K562 (cell line): Measurements from ENCODE around the gene MFAP3L. TPM values are rescaled to one million over a fixed set of nuclear protein-coding genes. Genes with fewer than 3 reads are reported as not detected.

ENCODE experiments used
- ATAC-seq: fragments of 200-7000 bp; cut with Tn5 transposase; 3 replicates; pipeline ENCODE4 v1.9.1; 2020; ENCODE audit warnings: moderate library complexity
- BruUV-seq: library from RNA; stranded (reverse); fragments of 400-500 nt; replicated peaks from 2 replicates; lab custom pipeline; 2021; lab: Mats Ljungman, UMichigan
- CTCF ChIA-PET: fragments of 300-600 bp; formaldehyde crosslinking; extraction: SDS; loops from one replicate; lab custom pipeline; 2021; ENCODE audit warnings: low intra/inter-chr PET ratio; lab: Yijun Ruan, JAX
- POLR2A ChIA-PET: fragments of 300-600, 350-650 bp; sonication (Branson Sonifier 250); formaldehyde crosslinking; extraction: SDS; loops from one replicate; lab custom pipeline; 2021; ENCODE audit warnings: antibody characterized with exemption, inconsistent platforms; lab: Yijun Ruan, JAX
- DNase-seq, 4 experiments: peaks; one replicate each; pipeline versions ENCODE4 v3.0.0 to v3.0.0-alpha.2; 2011 to 2018; ENCODE audit warnings: low spot score in 3 of 4, mixed read lengths in 3 of 4; ENCODE audit errors: extremely low read depth in 1 of 4
- FAIRE-seq: peaks from 2 replicates; lab custom pipeline; 2011; peaks lifted over from hg19 to GRCh38; lab: Jason Lieb, UNC
- H2AFZ ChIP-seq: 2 replicates; pipeline ENCODE4 v1.6.0; 2011; ENCODE audit warnings: low read depth, low read length, control low read depth, inconsistent platforms
- H3K27ac ChIP-seq: fragments of 200-600 bp; 3 replicates; pipeline ENCODE4 v1.8.0; 2011; ENCODE audit warnings: low read depth, mild to moderate bottlenecking, control low read depth, inconsistent platforms, low read length, moderate library complexity, mixed read lengths; ENCODE audit errors: extremely low read depth
- H3K27me3 ChIP-seq, 2 experiments: fragments of 300-600 bp in 1 of 2; 2 replicates in 1 of 2; 3 replicates in 1 of 2; pipeline versions ENCODE4 v1.6.0 to v1.8.0; 2011; ENCODE audit warnings: inconsistent platforms in 2 of 2, low read length in 2 of 2, mild to moderate bottlenecking in 1 of 2, mixed read lengths in 1 of 2, moderate library complexity in 1 of 2; ENCODE audit not compliant: control insufficient read depth in 2 of 2, insufficient read depth in 2 of 2
- H3K36me3 ChIP-seq: fragments of 300-600 bp; 3 replicates; pipeline ENCODE4 v1.8.0; 2011; ENCODE audit warnings: mild to moderate bottlenecking, low read length, inconsistent platforms; ENCODE audit not compliant: control insufficient read depth, insufficient read depth
- H3K4me1 ChIP-seq, 2 experiments: fragments of 200-600 bp in 1 of 2; replicated peaks in 1 of 2; 2 replicates in 1 of 2; 3 replicates in 1 of 2; pipeline versions ENCODE4 v1.5.1 to v1.8.0; 2011; ENCODE audit warnings: inconsistent platforms in 2 of 2, low read length in 2 of 2, mild to moderate bottlenecking in 1 of 2, mixed read lengths in 1 of 2, moderate library complexity in 1 of 2; ENCODE audit not compliant: control insufficient read depth in 2 of 2, insufficient read depth in 2 of 2
- H3K4me2 ChIP-seq: 2 replicates; pipeline ENCODE4 v1.6.1; 2011; ENCODE audit warnings: low read length, control low read depth, inconsistent platforms, mixed read lengths; ENCODE audit not compliant: insufficient read depth
- H3K4me3 ChIP-seq: fragments of 200-600 bp; sonication (generic), shearing (Covaris generic); 2 replicates; pipeline ENCODE4 v1.5.1; 2016; ENCODE audit warnings: control low read depth, inconsistent platforms
- H3K79me2 ChIP-seq: fragments of 200-600 bp; 3 replicates; pipeline ENCODE4 v1.8.0; 2011; ENCODE audit warnings: low read length, inconsistent platforms; ENCODE audit not compliant: control insufficient read depth, insufficient read depth
- H3K9ac ChIP-seq, 2 experiments: 2 replicates each; pipeline versions ENCODE4 v1.6.0 to v1.6.1; 2011; ENCODE audit warnings: low read depth in 2 of 2, low read length in 2 of 2, control low read depth in 1 of 2, inconsistent platforms in 1 of 2, mild to moderate bottlenecking in 1 of 2, mixed read lengths in 1 of 2; ENCODE audit not compliant: insufficient read depth in 1 of 2
- H3K9me1 ChIP-seq: one replicate; pipeline ENCODE4 v1.6.0; 2011; ENCODE audit warnings: inconsistent platforms, mild to moderate bottlenecking, low read length, moderate library complexity; ENCODE audit not compliant: control insufficient read depth, insufficient read depth
- H3K9me3 ChIP-seq: replicated peaks from 2 replicates; pipeline ENCODE4 v1.5.1; 2011; ENCODE audit warnings: low read depth, low read length, inconsistent platforms; ENCODE audit not compliant: control insufficient read depth, insufficient read depth
- H4K20me1 ChIP-seq: replicated peaks from 2 replicates; pipeline ENCODE4 v1.6.1; 2011; ENCODE audit warnings: low read length, inconsistent platforms, mixed read lengths; ENCODE audit not compliant: control insufficient read depth, insufficient read depth
- ATF1 ChIP-seq, 2 experiments: fragments of 450-650 bp in 1 of 2; IDR thresholded peaks; 2 replicates each; pipeline ENCODE4 v1.6.1; 2016; ENCODE audit warnings: missing compliant biosample characterization in 1 of 2, missing genetic modification characterization in 1 of 2
- BHLHE40 ChIP-seq: IDR thresholded peaks from 2 replicates; pipeline ENCODE4 v1.6.1; 2011; ENCODE audit warnings: low read length, improper control_type of control experiment
- DDX20 ChIP-seq: fragments of 450-650 bp; IDR thresholded peaks from 2 replicates; pipeline ENCODE4 v1.6.1; 2016; ENCODE audit warnings: missing genetic modification characterization, low read depth, mild to moderate bottlenecking, missing compliant biosample characterization, moderate library complexity
- DIDO1 ChIP-seq: fragments of 450-650 bp; IDR thresholded peaks from 2 replicates; pipeline ENCODE4 v1.6.1; 2016; ENCODE audit warnings: low read depth, missing biosample characterization, missing genetic modification characterization
- E2F8 ChIP-seq: fragments of 450-650 bp; IDR thresholded peaks from 2 replicates; pipeline ENCODE4 v1.7.1; 2018; ENCODE audit warnings: mild to moderate bottlenecking, low read depth; ENCODE audit not compliant: partially characterized antibody
- HOXB6 ChIP-seq: fragments of 250-450 bp; sonication (Bioruptor Pico); IDR thresholded peaks from 2 replicates; pipeline ENCODE4 v1.5.1; 2022; ENCODE audit warnings: mild to moderate bottlenecking, borderline replicate concordance
- NFXL1 ChIP-seq: fragments of 450-650 bp; formaldehyde crosslinking; IDR thresholded peaks from 2 replicates; pipeline ENCODE4 v1.4.0; 2021; ENCODE audit warnings: mild to moderate bottlenecking
- PTBP1 ChIP-seq: fragments of 200-400 bp; formaldehyde crosslinking; IDR thresholded peaks from 2 replicates; pipeline ENCODE4 v1.6.1; 2017; ENCODE audit warnings: low read depth, low read length
- RBM25 ChIP-seq: fragments of 200-400 bp; formaldehyde crosslinking; IDR thresholded peaks from 2 replicates; pipeline ENCODE4 v1.6.1; 2018; ENCODE audit warnings: low read length, low read depth, moderate library complexity; ENCODE audit not compliant: severe bottlenecking
- SMAD1 ChIP-seq: fragments of 150-350 bp; IDR thresholded peaks from 2 replicates; pipeline ENCODE4 v1.6.1; 2014; ENCODE audit warnings: low read length, low read depth; ENCODE audit not compliant: partially characterized antibody
- STAT5B ChIP-seq: fragments of 250-450 bp; sonication (Bioruptor Pico); IDR thresholded peaks from 2 replicates; pipeline ENCODE4 v1.8.0; 2021; ENCODE audit warnings: mild to moderate bottlenecking, inconsistent platforms
- TCF7L2 ChIP-seq: fragments of 150-350 bp; IDR thresholded peaks from 2 replicates; pipeline ENCODE4 v1.6.1; 2016; ENCODE audit warnings: low read depth, mild to moderate bottlenecking, low read length, moderate library complexity
- TFE3 ChIP-seq: fragments of 450-650 bp; formaldehyde crosslinking; IDR thresholded peaks from 2 replicates; pipeline ENCODE4 v1.4.0; 2020; ENCODE audit warnings: mild to moderate bottlenecking, mixed read lengths
- USF2 ChIP-seq: sonication (generic); formaldehyde crosslinking; IDR thresholded peaks from 2 replicates; pipeline ENCODE4 v1.5.0; 2020; ENCODE audit warnings: missing genetic modification reagents
- VEZF1 ChIP-seq: fragments of 200-800 bp; sonication (Bioruptor generic); IDR thresholded peaks from 2 replicates; pipeline ENCODE4 v1.6.1; 2017; ENCODE audit warnings: missing genetic modification characterization, missing compliant biosample characterization
- ZC3H8 ChIP-seq: fragments of 450-650 bp; IDR thresholded peaks from 2 replicates; pipeline ENCODE4 v1.6.1; 2017
- ZNF239 ChIP-seq: fragments of 250-450 bp; sonication (Bioruptor Pico); IDR thresholded peaks from 2 replicates; pipeline ENCODE4 v1.4.0; 2020; ENCODE audit warnings: mild to moderate bottlenecking
- WGBS: fragments of 100-300 bp; shearing (Covaris generic); methylation state at CpG from one replicate; pipeline ENCODE4 v1.1.6; 2016; ENCODE audit warnings: low coverage, mixed read lengths; ENCODE audit not compliant: insufficient coverage; ENCODE audit errors: missing lambda C conversion rate; 5-methylcytosine and 5-hydroxymethylcytosine counted together
- in situ Hi-C: fragments of 300-500 bp; cut with MboI; formaldehyde crosslinking; loops from 4 replicates; pipeline ENCODE4 v1.15.0; 2018; ENCODE audit warnings: inconsistent platforms, mixed read lengths
- intact Hi-C: fragments of 100-400 bp; cut with micrococcal nuclease; formaldehyde crosslinking; loops from 2 replicates; pipeline ENCODE4 v1.14.2; 2022
- polyA plus RNA-seq, 8 experiments: library from polyadenylated mRNA; depleted of rRNA in 4 of 8; stranded (reverse) in 5 of 8; unstranded in 3 of 8; fragments of >200 nt; fragmentation: Nextera tagmentation in 2 of 8; fragmentation: Illumina TruSeq in 1 of 8; extraction: Ambion mirVana in 2 of 8; extraction: Trizol in 1 of 8; gene quantifications; 2 replicates each; pipeline versions ENCODE4 v1.2.1 to v1.2.3, GENCODE V29; 2011 to 2014; ENCODE audit warnings: inconsistent platforms in 1 of 8, missing spikeins in 1 of 8
- total RNA-seq, 7 experiments: library from RNA; depleted of rRNA in 6 of 7; stranded (reverse); fragments of >200 nt in 6 of 7; fragmentation: Illumina TruSeq in 2 of 7; extraction: Trizol in 2 of 7; gene quantifications; 2 replicates each; pipeline versions ENCODE4 v1.2.1 to v1.2.3, GENCODE V29; 2011 to 2021; ENCODE audit warnings: low replicate concordance in 1 of 7

MFAP3L gene
- total and polyA plus RNA-seq, 9 of the 15 experiments (the other 6 are each of a cell fraction or from before 2014, with no cell fraction given), result 0.06 to 0.25 (median 0.20) TPM; not detected in 3

- TF ChIP-seq E2F8, result no peak
- TF ChIP-seq ATF1 (CRISPR knock-in tag; IDR thresholded peaks at IDR 0.05), result no peak
- TF ChIP-seq ATF1 (tag; IDR thresholded peaks at IDR 0.05), result no peak
- no peak for TF ChIP-seq USF2 (CRISPR knock-in tag)
- no peak for TF ChIP-seq STAT5B (CRISPR knock-in tag)
- TF ChIP-seq SMAD1, result no peak
- no peak for TF ChIP-seq DDX20 (tag)
- no peak for TF ChIP-seq ZC3H8
- no peak for TF ChIP-seq RBM25
Observed at GRCh38 chr4:169968999-169969398, 57.2 kb downstream of the MFAP3L start (continued).

GRCh38 chr4:169963998-169964397, 62.2 kb downstream of the MFAP3L start:
- FAIRE-seq (no peak), DNase-seq (no peak), ATAC-seq (no peak)
- intact Hi-C loops (no loop called here), in situ Hi-C loops (no loop called here)
- H3K27me3 ChIP-seq, result no peaks in the 10 kb centered on the region
- no peaks in the 10 kb centered on the region for H3K4me1 ChIP-seq
- no peaks in the 10 kb centered on the region for H3K9me3 ChIP-seq
- no peaks in the 10 kb centered on the region for H4K20me1 ChIP-seq
- no TSS peak for BruUV-seq
- 0% methylated on average over 1 of the region's 1 CpG for WGBS
- H3K79me2 ChIP-seq, result no peaks in the 10 kb centered on the region
- H2AFZ ChIP-seq, result no peak overlapping the region
- ChIA-PET POLR2A (no interaction called here), CTCF (no interaction called here)
- no peaks in the 10 kb centered on the region for H3K36me3 ChIP-seq
- H3K9ac ChIP-seq, result no peak overlapping the region
- no peak overlapping the region for H3K4me3 ChIP-seq
- no peak overlapping the region for H3K4me2 ChIP-seq
- H3K9me1 ChIP-seq, result no peaks in the 10 kb centered on the region
- no peak overlapping the region for H3K27ac ChIP-seq
- TF ChIP-seq PTBP1 (no peak), BHLHE40 (no peak), NFXL1 (CRISPR knock-in tag) (no peak), VEZF1 (CRISPR knock-in tag) (no peak), DIDO1 (tag) (no peak), HOXB6 (CRISPR knock-in tag) (no peak), TFE3 (CRISPR knock-in tag) (no peak), TCF7L2 (no peak), ZNF239 (CRISPR knock-in tag) (no peak)
